Astrocyte of the cerebellum (primary cell): ENCODE measurements around the gene EP400.

Source experiments
- DNase-seq: peaks from one replicate; pipeline ENCODE4 v3.0.0-alpha.2; 2011; ENCODE audit warnings: low read depth
- H3K4me3 ChIP-seq: 2 replicates; pipeline ENCODE4 v1.5.1; 2011; ENCODE audit warnings: mild to moderate bottlenecking, low read depth, low read length, moderate library complexity
- CTCF ChIP-seq: IDR thresholded peaks from 2 replicates; pipeline ENCODE4 v1.5.1; 2012; ENCODE audit warnings: low read length, low read depth, moderate library complexity, mild to moderate bottlenecking; ENCODE audit errors: missing control alignments
- in situ Hi-C: cut with HindIII; loops from 2 replicates; pipeline ENCODE4 v1.10.0; 2017; ENCODE audit warnings: low sequenced_read_pairs

The EP400 gene

GRCh38 chr12:132019891-132020290 is 70.1 kb downstream of the EP400 start:
- DNase-seq, result no peak
- TF ChIP-seq CTCF, result no peak
- in situ Hi-C loops, result no loop called here
- H3K4me3 ChIP-seq, result no peak overlapping the region

DNA sequence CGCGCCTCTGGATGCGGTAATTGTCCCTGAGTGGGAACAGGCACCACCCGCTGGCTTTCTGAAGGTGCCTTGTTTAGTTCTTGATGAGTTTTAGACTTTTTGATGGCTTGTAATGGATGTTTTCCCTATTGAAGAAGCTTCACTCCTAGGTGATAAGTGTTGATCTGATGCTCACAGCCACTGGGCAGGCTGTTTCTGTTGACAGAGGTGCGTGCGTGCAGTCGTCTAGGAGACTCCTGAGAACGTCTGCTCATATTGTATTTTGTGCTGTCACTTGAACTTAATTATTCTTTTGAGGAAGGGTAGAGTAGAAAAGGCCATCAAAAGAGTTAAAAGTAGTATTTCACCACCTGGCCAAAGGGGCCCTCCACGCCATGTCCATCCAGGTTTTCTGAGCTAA is 70.5 kb downstream of the EP400 start:
- DNase-seq, result no peak
- no peak for TF ChIP-seq CTCF
- H3K4me3 ChIP-seq, result no peak overlapping the region
- in situ Hi-C loops, result no loop called here

DNA sequence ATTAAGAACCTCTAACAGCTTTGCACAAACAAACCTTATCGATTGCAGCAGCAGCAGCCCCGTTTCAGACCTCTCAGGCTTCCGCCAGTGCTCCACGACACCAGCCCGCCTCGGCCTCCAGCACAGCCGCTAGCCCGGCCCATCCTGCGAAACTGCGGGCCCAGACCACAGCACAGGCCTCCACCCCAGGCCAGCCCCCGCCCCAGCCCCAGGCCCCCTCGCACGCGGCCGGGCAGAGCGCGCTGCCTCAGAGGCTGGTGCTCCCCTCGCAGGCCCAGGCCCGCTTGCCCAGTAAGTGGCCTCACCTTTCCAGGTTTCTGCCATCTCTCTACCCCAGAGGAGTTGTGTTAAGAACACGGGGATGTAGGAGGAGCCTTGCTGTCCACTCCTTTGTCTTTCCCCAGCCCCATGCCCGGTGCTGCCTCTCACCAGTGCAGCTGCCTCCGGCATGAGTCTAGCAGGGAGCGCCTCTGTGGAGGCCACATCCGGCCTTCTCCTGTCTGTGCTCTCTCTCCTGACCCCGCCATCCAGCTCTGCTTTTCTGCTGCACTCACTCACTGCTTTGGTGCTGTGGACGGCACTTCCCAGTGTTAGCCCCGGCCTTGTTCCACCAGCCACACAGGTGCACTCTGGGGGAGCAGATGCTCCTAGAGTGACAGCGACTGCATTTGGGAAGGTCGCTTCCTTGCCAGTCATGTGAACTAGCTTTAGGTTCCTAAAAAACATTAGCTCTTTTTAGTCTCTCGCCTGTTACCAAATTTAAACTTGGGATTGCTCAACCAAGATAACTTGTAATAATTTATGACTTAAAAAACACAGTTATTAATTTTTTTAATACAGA is 71.5 kb downstream of the EP400 start:
- in situ Hi-C loops, result no loop called here
- no peak for TF ChIP-seq CTCF
- DNase-seq, result no peak
- H3K4me3 ChIP-seq, result no peak overlapping the region

GRCh38 chr12:132021965-132022364 is 72.2 kb downstream of the EP400 start:
- in situ Hi-C loops, result no loop called here
- TF ChIP-seq CTCF, result no peak
- DNase-seq, result no peak
- no peak overlapping the region for H3K4me3 ChIP-seq

DNA sequence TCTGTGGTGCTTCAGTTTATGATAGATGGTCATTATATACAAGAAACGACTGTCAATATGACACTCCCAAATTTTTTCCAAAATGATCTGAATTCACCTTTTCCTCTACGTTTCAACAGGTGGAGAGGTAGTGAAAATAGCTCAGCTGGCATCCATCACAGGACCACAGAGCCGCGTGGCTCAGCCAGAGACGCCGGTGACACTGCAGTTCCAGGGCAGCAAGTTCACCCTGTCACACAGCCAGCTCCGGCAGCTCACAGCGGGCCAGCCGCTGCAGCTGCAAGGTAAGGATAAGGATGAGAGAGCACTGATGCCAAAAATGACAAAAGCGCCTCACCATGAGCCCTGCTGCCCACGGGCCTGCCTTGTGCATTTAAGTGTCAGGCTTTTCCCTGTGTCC is 73.9 kb downstream of the EP400 start:
- H3K4me3 ChIP-seq, result no peak overlapping the region
- DNase-seq, result no peak
- in situ Hi-C loops, result no loop called here
- TF ChIP-seq CTCF, result no peak

- no peak overlapping the region for H3K4me3 ChIP-seq
- in situ Hi-C loops, result no loop called here
- no peak for DNase-seq
- no peak for TF ChIP-seq CTCF
Observed at GRCh38 chr12:132024758-132025157, 75.0 kb downstream of the EP400 start.
